Colonic mucosa (tissue), 4 donors: ENCODE results near the gene PM20D1. TPM values are rescaled to one million over a fixed set of nuclear protein-coding genes. Genes with fewer than 3 reads are reported as not detected.

ENCODE experiments used
- DNase-seq: peaks from one replicate; pipeline ENCODE4 v3.0.0-alpha.2; 2020
- H3K27ac ChIP-seq: fragments of 200-600 bp; one replicate; pipeline ENCODE4 v1.8.0; 2021
- H3K27me3 ChIP-seq: fragments of 200-600 bp; one replicate; pipeline ENCODE4 v1.8.0; 2021
- H3K36me3 ChIP-seq: fragments of 200-600 bp; one replicate; pipeline ENCODE4 v1.8.0; 2021
- H3K4me1 ChIP-seq: fragments of 200-600 bp; one replicate; pipeline ENCODE4 v1.8.0; 2021; ENCODE audit warnings: mild to moderate bottlenecking
- H3K4me3 ChIP-seq: fragments of 200-600 bp; one replicate; pipeline ENCODE4 v1.8.0; 2021
- H3K9ac ChIP-seq, 2 donors: one replicate each; pipeline ENCODE4 v1.7.0; 2013; ENCODE audit warnings: control low read depth in 2 of 2, low read depth in 2 of 2, low read length in 2 of 2
- H3K9me3 ChIP-seq: fragments of 200-600 bp; one replicate; pipeline ENCODE4 v1.8.0; 2021
- intact Hi-C: fragments of 100-400 bp; cut with DNase I; formaldehyde crosslinking; loops from one replicate; pipeline ENCODE4 v1.14.1; 2022
- total RNA-seq, 2 donors: library from RNA; stranded (reverse); fragmentation: NEBNext Ultra II Directional in 1 of 2; extraction: Animal tissue kit (Norgen Biotek cat#: 25700) in 1 of 2; gene quantifications; one replicate each; pipeline ENCODE4 v1.2.1, GENCODE V29; 2021
- TF ChIP-seq, protein P1 (sequence below): fragments of 200-600 bp; IDR thresholded peaks from one replicate; pipeline ENCODE4 v1.8.0; 2022; ENCODE audit warnings: antibody characterized with exemption, mild to moderate bottlenecking
- donor health status: healthy.
- donor health status: DM: no; HTN: no; CAD: no.
- donor health status: DM: no; HTN: no; CAD: no.

PM20D1 gene
- total RNA-seq, 2 donors from 2014 or later = 0.27 TPM; not detected in 1

DNA sequence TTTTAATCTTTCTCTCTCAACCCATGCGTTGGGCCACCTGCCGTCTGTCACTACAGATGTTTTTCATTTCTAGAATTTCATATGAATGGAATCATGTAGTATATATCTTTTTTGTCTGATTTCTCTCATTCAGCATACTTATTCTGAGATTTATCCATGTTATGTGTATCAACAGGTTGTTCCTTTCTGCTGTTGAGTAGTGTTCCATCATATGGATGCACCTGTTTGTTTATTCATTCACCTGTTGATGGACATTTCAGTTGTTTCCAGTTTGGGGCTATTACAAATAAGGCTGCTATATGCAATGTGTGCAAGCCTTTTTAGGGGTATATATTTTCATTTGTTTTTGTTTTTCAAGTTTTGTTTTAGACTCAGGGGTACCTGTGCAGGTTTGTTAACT lies 27.5 kb downstream of the PM20D1 start:
- no peak overlapping the region for H3K27ac ChIP-seq
- no peaks in the 10 kb centered on the region for H3K4me1 ChIP-seq
- no peak overlapping the region for H3K4me3 ChIP-seq
- intact Hi-C loops = no loop called here
- no peaks in the 10 kb centered on the region for H3K36me3 ChIP-seq
- no peaks in the 10 kb centered on the region for H3K9me3 ChIP-seq
- H3K9ac ChIP-seq = no peak overlapping the region
- TF ChIP-seq, protein P1, sequence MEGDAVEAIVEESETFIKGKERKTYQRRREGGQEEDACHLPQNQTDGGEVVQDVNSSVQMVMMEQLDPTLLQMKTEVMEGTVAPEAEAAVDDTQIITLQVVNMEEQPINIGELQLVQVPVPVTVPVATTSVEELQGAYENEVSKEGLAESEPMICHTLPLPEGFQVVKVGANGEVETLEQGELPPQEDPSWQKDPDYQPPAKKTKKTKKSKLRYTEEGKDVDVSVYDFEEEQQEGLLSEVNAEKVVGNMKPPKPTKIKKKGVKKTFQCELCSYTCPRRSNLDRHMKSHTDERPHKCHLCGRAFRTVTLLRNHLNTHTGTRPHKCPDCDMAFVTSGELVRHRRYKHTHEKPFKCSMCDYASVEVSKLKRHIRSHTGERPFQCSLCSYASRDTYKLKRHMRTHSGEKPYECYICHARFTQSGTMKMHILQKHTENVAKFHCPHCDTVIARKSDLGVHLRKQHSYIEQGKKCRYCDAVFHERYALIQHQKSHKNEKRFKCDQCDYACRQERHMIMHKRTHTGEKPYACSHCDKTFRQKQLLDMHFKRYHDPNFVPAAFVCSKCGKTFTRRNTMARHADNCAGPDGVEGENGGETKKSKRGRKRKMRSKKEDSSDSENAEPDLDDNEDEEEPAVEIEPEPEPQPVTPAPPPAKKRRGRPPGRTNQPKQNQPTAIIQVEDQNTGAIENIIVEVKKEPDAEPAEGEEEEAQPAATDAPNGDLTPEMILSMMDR = no peak
- DNase-seq = no peak
- H3K27me3 ChIP-seq = no peaks in the 10 kb centered on the region

DNA sequence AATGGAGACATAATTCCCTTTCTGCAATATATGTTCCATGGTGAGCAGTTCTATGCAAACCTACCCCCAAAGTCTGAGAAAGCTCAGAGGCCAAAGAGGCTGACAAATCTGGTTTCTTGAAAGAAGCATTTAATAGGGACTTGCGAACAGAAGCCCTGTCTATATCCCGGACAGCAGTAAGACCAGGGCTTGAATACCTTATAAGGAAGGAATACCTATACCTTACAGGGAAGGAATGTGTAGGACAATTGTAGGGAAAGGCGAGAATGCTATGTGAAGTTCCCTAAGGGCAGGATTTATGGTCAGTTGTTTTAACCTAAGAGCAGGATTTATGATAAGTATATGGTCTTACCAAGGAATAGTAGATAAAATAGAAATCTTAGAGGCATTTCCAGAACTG lies 31.9 kb downstream of the PM20D1 start:
- TF ChIP-seq, protein P1 = no peak
- no peaks in the 10 kb centered on the region for H3K36me3 ChIP-seq
- H3K27me3 ChIP-seq = no peaks in the 10 kb centered on the region
- H3K9ac ChIP-seq = no peak overlapping the region
- H3K9me3 ChIP-seq = no peaks in the 10 kb centered on the region
- no peak overlapping the region for H3K27ac ChIP-seq
- no peaks in the 10 kb centered on the region for H3K4me1 ChIP-seq
- intact Hi-C loops = no loop called here
- H3K4me3 ChIP-seq = no peak overlapping the region
- no peak for DNase-seq

DNA sequence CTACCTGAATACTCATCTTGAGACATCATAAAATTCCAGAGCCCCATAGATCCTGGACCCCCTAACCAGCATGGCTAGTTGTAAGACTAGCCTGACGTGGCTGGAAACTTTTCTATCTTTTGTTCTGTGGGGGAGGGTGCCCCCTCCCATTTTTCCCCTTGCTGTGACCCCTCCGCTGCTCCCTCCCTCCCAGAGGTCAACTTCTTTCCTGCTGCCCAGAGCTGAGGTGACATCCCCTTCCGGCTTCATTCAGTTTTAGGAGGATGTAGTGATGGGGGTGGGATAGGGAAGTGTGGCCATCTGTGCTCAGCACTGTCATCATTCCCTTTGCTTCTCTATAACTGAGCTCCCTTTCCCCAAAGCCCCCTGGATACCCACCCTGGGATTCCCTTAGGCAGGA lies 32.6 kb downstream of the PM20D1 start:
- no peaks in the 10 kb centered on the region for H3K9me3 ChIP-seq
- TF ChIP-seq, protein P1 = no peak
- H3K4me3 ChIP-seq = no peak overlapping the region
- no peak overlapping the region for H3K9ac ChIP-seq
- no peak overlapping the region for H3K27ac ChIP-seq
- no peaks in the 10 kb centered on the region for H3K36me3 ChIP-seq
- DNase-seq = no peak
- no peaks in the 10 kb centered on the region for H3K27me3 ChIP-seq
- no peaks in the 10 kb centered on the region for H3K4me1 ChIP-seq
- intact Hi-C loops = no loop called here

DNA sequence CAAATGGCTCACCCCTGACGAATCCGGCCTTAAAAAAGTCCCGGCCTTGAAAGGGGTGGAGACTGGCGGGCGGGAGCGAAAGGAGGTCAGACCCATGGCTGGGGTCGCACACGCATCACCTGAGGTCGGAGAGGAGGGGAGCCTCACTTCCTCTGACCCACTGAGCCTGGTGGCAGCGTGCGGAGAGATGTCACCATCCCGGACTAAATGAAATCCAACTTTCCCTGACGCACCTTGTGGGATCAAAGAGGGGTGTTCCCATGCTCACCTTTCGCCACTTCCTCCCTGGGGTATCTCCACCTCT lies 36.2 kb downstream of the PM20D1 start:
- Histone ChIP-seq H3K36me3 (no peaks in the 10 kb centered on the region), H3K4me1 (no peaks in the 10 kb centered on the region), H3K27ac (peak overlapping the region; percentile 71)

DNA sequence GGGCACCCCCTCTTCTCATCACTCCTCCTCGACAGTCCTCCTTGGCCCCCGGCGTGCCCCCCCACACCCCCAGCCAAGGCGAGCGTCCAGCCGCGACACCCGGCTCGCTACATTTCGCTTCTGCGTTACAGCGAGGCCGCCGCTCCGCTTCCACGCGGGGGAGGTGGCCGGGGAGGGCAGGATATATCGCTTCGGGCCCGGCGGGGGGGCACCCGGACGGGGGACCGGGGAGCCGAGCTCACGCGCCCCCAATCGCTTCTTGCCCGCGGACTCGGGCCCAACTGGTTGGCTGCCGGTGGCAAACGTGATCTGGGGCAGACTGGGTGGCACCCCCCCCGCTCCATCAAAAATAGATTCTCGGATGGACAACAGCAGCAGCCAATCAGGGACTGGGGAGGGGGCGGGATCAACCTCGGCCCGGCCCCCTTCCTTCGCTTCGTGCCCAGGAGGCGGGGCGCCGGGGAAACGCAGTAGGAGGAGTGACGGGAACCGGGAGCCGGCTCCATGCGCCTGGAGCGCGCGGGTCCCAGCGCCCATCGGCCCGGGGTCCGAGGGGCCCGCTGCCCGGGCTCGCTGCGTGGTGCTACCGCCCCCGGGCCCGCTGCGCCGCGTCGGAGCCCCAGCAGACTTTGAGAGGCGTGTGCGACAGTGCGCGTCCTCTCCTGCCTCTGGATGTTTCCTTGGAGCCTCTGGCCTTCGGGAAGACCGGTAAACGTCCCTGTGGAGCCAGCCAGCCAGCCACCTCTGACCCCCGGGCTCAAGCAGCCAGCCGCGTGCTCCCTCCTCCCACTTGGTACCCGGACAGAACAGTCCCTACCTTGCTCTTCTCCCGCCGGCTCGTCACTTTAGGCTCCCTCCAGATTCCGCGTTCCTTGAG lies 36.8 kb downstream of the PM20D1 start, which contains the start of gene SLC41A1:
Gene SLC41A1 (minus strand): TSS at position 321 of the 877 bp plus-strand sequence. CDS start 2,757 bp downstream, outside the sequence.
- TF ChIP-seq, protein P1 = no peak
- intact Hi-C loops = no loop called here
- H3K27ac ChIP-seq = peak within 1 kb of the TSS; percentile 71
- no peaks in the 10 kb centered on the region for H3K27me3 ChIP-seq
- H3K9ac ChIP-seq = peak within 1 kb of the TSS; percentile 70 to 87
- H3K4me3 ChIP-seq = peak within 1 kb of the TSS; percentile 90
- no peaks in the 10 kb centered on the region for H3K9me3 ChIP-seq
- H3K4me1 ChIP-seq = no peaks in the 10 kb centered on the region
- no peaks in the 10 kb centered on the region for H3K36me3 ChIP-seq
- DNase-seq = peak; percentile 95

More for the DNA sequence above, 36.2 kb downstream of the PM20D1 start:
- H3K9ac ChIP-seq = peak overlapping the region; percentile 70 to 82
- H3K27me3 ChIP-seq = no peaks in the 10 kb centered on the region
- DNase-seq = no peak
- H3K4me3 ChIP-seq = peak overlapping the region; percentile 90
- TF ChIP-seq, protein P1 = no peak
- H3K9me3 ChIP-seq = no peaks in the 10 kb centered on the region
- intact Hi-C loops = no loop called here
